ENCODE data around the gene SLC27A2. TPM values are rescaled to one million over a fixed set of nuclear protein-coding genes. Genes with fewer than 3 reads are reported as not detected.

SLC27A2 gene
- total RNA-seq, 4 donors from 2014 or later = 1.1 to 10.3 (median 6.6) TPM

- no peak overlapping the region for H3K27ac ChIP-seq
- 83 to 84% methylated on average over 2 of the region's 2 CpGs for WGBS, 2 donors
- no peak for DNase-seq
- no peaks in the 10 kb centered on the region for H3K27me3 ChIP-seq
- H3K4me3 ChIP-seq (replicated peaks in 1 of 3) = no peak overlapping the region
- H3K9me3 ChIP-seq = no peaks in the 10 kb centered on the region
- intact Hi-C loops (cut with DNase I) = no loop called here
- H3K36me3 ChIP-seq = no peaks in the 10 kb centered on the region
- H3K4me1 ChIP-seq = no peaks in the 10 kb centered on the region
- no peak for TF ChIP-seq CTCF (IDR thresholded peaks at IDR 0.05)
- TF ChIP-seq POLR2A (IDR thresholded peaks at IDR 0.05) = no peak
Observed at GRCh38 chr15:50267577-50267976, 85.6 kb downstream of the SLC27A2 start.

GRCh38 chr15:50275091-50275490, 93.1 kb downstream of the SLC27A2 start:
- no peaks in the 10 kb centered on the region for H3K4me1 ChIP-seq
- H3K27me3 ChIP-seq = no peaks in the 10 kb centered on the region
- intact Hi-C loops (cut with DNase I) = no loop called here
- no peak for DNase-seq
- H3K27ac ChIP-seq = no peak overlapping the region
- no peak for TF ChIP-seq CTCF (IDR thresholded peaks at IDR 0.05)
- no peak for TF ChIP-seq POLR2A (IDR thresholded peaks at IDR 0.05)
- peaks cover 0 to 6% of the 10 kb centered on the region in 2 donors for H3K36me3 ChIP-seq
- no peak overlapping the region for H3K4me3 ChIP-seq (replicated peaks in 1 of 3)
- no peaks in the 10 kb centered on the region for H3K9me3 ChIP-seq
- 52 to 54% methylated on average over 2 of the region's 2 CpGs for WGBS, 2 donors

GRCh38 chr15:50275908-50276307, 93.9 kb downstream of the SLC27A2 start:
- 85 to 87% methylated on average over 3 of the region's 3 CpGs for WGBS, 2 donors
- TF ChIP-seq CTCF (IDR thresholded peaks at IDR 0.05) (no peak), POLR2A (IDR thresholded peaks at IDR 0.05) (no peak)
- no peak for DNase-seq
- intact Hi-C loops (cut with DNase I) = no loop called here
- Histone ChIP-seq H3K4me1 (no peaks in the 10 kb centered on the region), H3K4me3 (replicated peaks in 1 of 3) (no peak overlapping the region), H3K27ac (no peak overlapping the region), H3K36me3 (peaks cover 0 to 6% of the 10 kb centered on the region in 2 donors), H3K27me3 (no peaks in the 10 kb centered on the region), H3K9me3 (no peaks in the 10 kb centered on the region)

DNA sequence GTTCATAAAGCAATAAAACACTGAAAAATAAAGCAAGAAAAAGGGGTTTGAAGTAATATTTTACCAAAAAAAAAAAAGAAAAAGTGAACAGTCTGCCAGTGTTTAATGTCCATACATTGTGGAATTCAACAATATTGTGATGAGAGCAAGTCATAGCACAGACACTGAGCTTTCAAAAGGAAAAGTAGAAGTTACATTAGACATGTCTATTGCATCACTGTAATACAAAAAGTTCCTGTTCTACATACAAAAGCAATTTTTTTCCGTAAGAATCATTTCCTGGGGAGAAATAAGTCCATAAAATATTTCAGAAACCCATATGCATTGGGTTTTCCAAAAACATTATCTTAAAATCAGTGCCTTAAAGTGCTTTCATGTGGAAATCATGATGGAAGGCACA, 95.4 kb downstream of the SLC27A2 start:
- no peak overlapping the region for H3K27ac ChIP-seq
- H3K4me3 ChIP-seq (replicated peaks in 1 of 3) = no peak overlapping the region
- no peak for TF ChIP-seq CTCF (IDR thresholded peaks at IDR 0.05)
- no peak for TF ChIP-seq POLR2A (IDR thresholded peaks at IDR 0.05)
- H3K27me3 ChIP-seq = no peaks in the 10 kb centered on the region
- no peaks in the 10 kb centered on the region for H3K4me1 ChIP-seq
- peaks cover 0 to 6% of the 10 kb centered on the region in 2 donors for H3K36me3 ChIP-seq
- intact Hi-C loops (cut with DNase I) = no loop called here
- DNase-seq = no peak
- no peaks in the 10 kb centered on the region for H3K9me3 ChIP-seq
- 88 to 90% methylated on average over 1 of the region's 1 CpG for WGBS, 2 donors

DNA sequence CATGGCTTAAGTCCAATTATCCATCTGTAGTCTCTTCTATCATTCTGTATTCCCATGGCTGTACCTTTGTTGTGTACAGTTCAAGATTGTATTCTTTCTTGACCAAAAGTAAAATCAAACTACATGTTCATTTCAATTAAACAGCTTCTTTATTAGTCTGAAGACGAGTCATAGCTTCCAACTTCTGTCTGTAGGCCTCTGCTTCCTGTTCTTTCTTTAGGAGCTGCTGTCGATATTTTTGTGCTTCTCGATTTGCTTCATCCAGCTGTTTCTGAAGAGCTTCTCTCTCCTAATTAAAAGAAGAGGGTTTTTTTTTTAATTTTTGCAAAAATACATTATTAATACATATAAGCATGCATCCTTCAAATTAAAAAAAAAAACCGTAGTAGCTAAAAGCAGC, 96.5 kb downstream of the SLC27A2 start:
- 87 to 92% methylated on average over 4 of the region's 4 CpGs for WGBS, 2 donors

More for the DNA sequence above, 96.5 kb downstream of the SLC27A2 start:
- intact Hi-C loops (cut with DNase I) = no loop called here
- H3K36me3 ChIP-seq = peaks cover 0 to 6% of the 10 kb centered on the region in 2 donors
- no peak for DNase-seq
- H3K4me3 ChIP-seq (replicated peaks in 1 of 3) = no peak overlapping the region
- no peak overlapping the region for H3K27ac ChIP-seq
- TF ChIP-seq POLR2A (IDR thresholded peaks at IDR 0.05) (no peak), CTCF (IDR thresholded peaks at IDR 0.05) (no peak)
- no peaks in the 10 kb centered on the region for H3K27me3 ChIP-seq
- H3K4me1 ChIP-seq = no peaks in the 10 kb centered on the region
- no peaks in the 10 kb centered on the region for H3K9me3 ChIP-seq
